NCI-H2196 treated with DMSO at 0.1 percent for 48 hours (cell line): ENCODE data around the gene YOD1.

Experiments used
- DNase-seq: peaks from one replicate; lab custom pipeline; 2025; ENCODE audit not compliant: unreplicated experiment; lab: John Stamatoyannopoulos, UW

YOD1 gene

DNA sequence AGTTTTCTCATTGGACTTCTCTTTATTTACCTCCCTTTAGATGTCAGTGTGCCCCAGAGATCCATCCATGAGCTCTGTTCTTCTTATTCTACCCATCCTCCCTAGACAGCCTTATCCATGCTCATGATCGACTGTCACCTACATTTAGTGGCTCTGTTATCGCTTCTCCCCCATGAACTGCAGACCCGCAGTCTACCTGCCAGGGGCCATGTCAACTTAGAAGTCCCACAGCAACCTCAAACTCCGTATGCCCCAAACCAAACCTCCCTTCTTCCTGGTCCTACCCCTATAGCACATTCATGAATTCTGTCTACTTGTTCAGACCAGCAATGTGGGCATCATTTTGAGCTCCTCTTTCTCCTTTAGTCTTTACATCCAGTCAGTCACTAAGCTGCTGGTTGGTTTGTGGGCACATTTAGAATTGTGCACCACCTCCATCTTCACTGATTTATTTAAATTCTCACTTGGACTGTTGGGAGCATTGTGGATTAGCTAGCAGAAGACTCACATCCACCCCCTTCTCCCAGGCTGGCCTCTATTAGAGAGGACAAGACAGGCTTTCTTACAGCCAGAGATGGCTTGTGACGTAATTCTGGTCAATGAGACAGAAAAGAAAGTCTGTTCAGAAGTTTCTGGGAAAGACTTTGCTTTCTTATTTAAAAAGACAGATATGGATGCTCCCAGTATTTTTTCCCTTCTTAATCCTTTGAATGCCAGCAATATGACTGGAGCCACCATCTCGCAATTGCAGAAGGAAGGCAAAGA lies 37.5 kb downstream of the YOD1 start:
- DNase-seq, result no peak

DNA sequence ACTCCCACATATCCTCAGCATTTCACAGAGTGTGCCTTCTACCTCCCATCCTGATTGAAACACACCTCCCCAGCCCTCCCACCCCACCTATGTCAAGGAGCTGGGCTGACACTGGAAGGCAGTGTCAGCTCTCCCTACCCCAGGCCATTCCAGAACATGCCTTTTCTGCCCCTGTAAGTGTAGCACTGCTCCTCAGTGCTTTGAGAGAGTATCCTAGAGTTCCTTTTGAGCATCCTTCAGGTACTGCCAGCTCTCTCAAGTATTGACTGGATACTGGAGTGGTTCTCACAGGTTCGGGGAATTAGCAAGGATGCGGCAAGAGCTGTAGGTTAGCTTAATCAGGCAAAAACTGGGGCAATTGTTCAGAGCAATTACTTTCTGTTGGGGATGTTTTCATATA lies 40.3 kb downstream of the YOD1 start:
- DNase-seq, result no peak

DNA sequence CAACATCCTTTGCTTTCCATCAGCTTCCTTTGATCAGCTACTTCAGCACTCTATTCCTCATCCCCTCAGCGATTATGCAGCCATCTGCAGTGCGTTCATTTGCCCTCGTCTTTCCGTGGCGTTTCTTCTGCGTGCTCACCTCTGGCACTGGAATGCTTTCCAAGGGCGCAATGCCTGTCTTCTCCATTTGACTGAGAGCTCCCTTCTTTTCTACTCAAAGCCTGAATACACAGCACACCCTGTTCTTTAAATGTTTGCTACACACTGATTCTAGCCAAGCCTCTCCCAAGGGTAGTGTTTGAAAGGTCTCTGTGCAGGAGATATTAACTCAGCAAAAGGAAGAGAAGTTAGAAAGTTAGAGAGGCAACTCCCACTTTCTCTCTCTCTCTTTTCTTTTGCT lies 41.1 kb downstream of the YOD1 start:
- no peak for DNase-seq

DNA sequence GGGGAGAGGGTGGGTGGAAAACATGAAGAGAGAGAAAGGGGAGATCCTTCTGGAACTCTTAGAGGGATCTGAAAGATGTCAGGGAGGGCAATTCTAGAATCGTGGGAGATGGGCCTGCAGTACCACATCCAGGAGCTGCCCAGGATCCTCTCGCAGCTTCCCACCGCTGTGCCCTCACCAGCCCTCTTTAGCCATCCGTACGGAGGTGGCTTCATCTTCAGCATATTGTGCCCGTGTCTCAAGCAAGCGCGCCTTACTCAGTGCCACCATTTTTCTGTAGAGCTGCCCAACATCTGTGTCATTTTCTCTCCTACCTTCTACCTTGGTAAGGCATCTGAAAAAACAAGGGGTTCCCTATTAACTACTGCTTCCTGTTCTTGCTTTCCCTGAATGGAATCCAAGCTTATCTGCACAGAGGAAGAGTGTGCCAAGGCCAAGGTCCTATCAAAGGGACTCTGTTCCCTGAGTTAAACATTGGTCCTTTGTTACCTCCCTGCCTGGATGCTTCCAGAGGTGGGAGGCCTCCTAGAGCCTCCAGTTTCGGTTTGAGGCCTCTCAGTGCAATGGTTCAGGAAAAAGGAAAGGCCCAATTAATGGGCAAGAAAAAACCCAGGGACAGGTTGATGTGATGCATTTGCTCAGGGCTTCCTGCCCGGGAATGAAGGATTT lies 41.7 kb downstream of the YOD1 start:
- no peak for DNase-seq

DNA sequence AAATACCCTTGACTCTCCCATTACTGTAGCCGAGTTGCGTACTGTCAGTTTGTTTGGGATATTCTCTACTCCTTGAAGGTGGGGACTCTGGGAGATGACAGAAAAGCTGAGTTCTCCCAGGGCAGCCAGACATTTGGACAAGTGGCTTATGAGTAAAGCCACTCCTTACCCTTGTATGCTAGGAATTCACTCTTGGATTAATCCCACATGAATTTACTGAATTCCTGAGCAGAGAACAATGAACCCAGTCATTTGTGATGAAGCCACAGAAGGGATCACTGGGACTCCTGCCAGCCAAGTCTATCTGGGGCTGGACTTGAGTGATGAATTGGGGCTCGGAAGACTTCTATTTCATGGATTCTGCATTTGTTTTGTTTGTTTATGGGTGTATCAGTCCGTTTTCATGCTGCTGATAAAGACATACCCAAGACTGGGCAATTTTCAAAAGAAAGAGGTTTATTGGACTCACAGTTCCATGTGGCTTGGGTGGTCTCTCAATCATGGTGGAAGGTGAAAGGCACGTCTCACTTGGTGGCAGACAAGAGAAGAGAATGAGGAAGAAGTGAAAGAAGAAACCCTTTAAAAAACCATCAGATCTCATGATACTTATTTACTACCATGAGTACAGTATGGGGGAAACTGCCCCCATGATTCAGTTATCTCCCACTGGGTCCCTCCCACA lies 43.5 kb downstream of the YOD1 start:
- no peak for DNase-seq

DNA sequence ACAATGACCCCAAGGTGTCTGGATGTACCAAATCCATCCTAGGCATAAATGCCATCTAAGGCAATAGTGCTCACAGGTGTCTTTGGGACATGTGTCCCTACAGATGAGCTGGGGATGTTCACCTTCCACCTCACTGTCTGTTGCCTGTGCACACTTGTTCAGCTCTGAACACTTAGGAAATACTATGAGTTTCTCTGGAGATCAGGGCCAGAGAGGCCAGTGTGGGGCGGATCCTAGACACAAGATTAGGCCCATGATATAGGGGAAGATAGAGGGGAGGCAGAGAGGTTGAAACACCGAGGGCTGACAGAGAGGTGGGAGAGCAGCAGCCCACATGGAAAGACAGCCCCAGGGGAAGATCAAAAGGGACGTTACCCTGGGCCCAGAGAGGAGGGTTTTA lies 44.1 kb downstream of the YOD1 start:
- no peak for DNase-seq

DNA sequence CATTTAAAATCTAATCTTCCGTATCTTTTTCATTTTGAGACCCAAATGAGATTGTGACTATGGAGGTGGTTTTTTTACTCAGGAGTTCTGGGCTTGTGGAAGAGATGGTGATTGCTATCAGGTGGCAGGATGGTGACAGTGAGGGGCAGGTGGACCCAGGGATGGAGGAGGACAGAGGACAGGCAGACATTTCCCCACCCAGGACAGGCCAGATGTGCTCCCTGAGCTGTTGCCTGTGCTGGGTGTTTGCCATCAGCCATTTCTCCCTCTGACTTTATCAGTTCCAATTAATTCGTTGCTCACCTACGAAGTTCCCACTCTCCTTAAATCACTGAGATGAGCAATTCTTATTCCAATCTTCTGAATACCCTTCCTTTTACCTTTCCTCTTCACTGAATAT lies 44.9 kb downstream of the YOD1 start:
- DNase-seq, result no peak

DNA sequence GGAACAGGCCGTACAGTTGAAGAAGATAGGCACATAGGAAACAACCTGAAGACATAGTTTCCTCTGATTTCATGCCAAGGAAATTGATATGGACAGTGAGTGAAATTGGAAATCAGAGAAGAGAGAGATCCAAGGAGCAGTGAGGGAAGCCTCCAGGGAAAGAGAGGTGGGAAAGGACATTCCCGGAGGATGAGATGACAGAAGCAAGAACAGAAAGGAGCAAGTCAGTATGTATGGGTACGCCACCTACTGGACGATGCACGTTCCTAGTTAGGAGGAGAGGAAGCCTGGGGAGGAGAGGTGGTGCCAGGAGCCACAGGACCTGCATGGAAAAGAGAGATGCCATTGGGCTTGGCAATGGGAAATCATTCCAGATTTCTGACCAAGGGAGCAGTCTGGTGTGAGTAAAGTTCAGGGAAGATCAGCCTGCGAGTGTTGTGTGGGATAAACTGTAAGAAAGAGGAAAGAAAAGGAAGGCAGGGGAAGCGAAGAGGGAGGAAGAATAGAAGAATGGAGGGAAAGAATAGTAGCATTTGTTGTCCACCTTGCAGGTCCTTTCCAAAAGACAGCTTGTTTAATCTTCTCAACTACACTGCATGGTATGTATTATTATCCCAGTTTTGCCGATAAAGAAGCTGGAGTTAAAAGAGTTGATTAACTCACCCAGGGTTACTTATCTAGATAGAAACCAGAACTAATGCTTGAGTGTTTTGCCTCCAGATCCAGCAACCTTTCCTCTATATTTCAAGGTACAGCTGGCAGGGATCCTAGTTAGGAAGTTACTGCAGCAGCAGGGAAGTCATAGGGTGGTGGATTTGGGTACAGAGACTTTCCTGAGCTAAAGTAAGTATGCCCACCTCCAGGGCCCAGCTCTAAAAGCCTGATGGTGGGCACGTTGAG lies 45.8 kb downstream of the YOD1 start:
- DNase-seq, result peak; percentile 39

DNA sequence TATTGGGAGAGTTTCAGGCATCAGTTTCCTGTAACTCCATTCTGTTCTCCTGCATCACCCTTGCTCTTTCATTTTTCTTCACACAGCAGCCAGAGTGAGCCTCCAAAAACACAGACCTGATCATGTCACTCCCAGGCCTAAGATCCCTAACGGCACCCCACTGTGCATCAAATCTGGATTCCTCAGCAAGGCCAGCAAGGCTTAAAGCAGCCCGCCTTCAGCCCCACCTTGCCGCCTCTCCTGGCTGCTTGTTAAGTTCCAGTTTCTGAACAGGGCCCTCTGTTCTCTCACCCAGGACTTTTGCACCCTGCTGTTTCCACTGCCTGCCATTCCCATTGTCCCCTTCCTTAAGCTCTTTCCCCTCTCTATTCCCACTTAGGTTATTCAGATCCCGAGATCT lies 47.8 kb downstream of the YOD1 start:
- no peak for DNase-seq

DNA sequence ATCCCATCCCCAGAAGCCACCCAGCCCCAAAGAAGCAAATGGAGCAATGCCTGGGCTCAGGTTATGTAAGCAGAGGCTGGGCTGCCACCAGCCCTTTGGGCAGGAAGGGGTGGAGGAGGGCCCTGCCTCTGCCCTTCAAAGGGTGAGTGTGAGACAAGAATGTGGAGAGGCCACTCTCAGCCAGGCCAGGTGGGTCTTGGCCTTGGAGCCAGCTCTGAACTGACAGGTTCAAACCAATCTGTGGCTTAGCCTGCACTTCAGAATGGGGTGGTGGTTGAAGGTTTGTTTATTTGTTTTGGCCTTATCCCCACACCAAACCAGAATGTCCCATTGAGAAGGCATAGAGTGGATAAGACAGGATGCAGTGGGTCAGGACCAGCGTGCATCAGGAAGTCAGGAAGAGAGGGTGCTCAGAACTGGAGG lies 48.3 kb downstream of the YOD1 start:
- DNase-seq, result peak; percentile 76

DNA sequence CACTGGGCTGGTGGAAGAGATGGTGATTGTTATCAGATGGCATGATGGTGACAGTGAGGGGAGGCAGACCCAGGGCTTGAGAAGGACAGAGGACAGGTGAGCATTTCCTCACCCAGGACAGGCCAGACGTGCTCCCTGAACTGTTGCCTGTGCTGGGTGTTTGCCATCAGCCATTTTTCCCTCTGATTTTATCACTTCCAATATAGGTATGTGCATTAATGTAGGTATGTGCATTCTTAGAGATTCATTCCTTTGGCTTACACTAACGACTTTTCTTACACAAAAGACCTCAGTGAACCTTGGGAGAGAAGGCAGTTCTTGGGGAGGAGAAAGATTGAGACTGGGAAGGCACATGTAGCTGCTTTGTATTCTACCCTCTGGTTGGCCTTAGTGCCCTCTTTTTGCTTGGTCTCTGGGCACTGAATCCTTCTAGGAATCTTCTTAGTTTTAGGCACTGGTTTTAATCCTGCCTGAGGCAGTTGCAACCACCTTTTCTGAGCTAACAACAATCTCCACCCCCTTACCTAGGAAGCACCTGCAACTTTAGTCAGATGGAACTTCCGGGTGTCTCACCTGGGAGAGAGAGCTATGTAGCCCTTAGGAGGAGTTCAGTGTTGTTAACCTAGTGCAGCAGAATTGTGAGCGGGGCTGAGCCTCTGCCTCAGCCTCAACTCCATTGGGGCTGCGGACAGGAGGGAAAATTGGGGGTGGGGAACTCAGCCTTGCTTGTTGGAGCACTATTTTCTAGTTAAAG lies 49.3 kb downstream of the YOD1 start:
- no peak for DNase-seq

DNA sequence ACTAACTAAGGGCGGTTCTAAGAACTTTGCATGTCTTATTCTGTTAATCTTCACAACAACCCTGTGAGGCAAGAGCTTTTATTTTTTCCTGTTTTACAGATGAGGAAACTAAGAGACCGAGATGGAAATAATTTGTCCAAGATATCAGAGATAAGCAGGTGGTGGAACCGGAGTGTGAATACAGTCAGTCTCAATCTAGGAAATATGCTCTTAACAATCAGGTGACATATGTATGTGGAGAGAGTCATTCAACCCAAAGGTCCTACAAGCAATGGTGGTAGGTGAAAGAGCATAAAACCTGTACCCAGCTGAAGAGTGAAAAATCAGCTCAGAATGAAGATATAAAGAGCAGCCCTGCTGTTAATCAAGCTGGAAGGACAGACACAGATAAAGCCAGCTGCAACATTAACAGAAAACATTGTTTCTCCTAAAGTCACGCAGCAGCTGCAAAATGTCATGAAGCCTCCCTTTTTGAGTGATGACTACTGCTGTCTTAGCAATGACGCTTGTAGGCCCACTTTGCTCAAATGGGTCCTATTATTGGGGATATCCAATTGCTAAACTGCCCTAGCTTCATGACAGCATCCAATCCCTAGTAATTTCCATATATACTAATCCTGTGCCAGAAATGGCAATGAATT lies 50.2 kb downstream of the YOD1 start:
- no peak for DNase-seq

DNA sequence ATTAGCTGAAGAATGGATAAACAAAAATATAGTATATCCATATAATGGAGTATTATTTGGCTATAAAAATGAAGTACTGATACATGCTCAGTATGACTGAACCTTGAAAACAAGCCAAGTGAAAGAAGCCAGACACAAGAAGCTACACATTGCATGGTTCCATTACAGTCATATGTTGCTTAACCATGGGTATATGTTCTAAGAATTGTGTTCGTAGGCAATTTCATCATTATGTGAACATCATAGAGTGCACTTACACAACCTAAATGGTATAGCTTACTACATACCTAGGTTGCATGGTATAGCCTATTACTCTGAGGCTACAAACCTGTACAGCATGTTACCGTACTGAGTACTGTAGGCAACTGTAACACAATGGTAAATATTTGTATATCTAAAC lies 52.2 kb downstream of the YOD1 start:
- DNase-seq, result no peak
